Measurements from ENCODE around the gene SYNJ1.

The SYNJ1 gene

DNA sequence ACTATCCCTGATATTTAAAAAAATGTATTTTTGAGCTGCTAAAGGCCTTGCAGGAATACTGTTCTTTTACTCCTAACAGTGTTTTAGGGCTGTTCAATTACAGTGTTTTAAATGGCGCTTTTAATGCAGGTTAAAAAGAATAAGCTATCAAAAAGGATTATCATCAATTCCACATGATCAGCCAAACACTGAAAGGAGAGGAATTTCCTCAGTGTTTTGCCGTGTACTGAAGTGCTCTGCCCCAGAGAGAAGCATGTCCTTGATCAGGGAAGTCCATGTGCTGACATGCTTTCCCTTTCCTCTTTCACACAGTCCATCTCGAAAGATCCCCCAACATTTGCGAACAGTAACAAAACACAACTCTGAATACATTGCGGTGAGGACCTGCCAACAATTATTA lies 119.0 kb downstream of the SYNJ1 start:
- DNase-seq = no peak

DNA sequence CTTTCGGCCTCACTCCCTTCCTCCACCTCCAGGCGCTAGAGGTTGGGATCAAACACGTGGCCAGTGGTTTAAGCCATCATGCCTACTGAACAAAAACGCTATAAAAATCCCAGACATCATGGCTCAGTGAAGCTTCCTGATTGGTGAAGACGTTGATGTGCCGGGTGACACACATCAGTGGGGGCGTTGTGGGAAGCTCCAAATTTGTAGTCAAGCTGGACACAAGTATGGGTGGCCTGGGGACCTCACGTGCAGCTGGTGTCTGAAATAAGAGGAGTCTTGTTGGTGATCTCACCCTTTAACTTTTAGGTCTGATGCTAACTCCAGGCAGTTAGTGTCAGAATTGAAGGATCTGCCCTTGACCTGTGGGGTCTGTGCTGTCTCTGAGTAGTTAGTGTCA lies 122.3 kb downstream of the SYNJ1 start:
- no peak for DNase-seq

GRCh38 chr21:32604464-32604863 lies 123.3 kb downstream of the SYNJ1 start:
- no peak for DNase-seq

DNA sequence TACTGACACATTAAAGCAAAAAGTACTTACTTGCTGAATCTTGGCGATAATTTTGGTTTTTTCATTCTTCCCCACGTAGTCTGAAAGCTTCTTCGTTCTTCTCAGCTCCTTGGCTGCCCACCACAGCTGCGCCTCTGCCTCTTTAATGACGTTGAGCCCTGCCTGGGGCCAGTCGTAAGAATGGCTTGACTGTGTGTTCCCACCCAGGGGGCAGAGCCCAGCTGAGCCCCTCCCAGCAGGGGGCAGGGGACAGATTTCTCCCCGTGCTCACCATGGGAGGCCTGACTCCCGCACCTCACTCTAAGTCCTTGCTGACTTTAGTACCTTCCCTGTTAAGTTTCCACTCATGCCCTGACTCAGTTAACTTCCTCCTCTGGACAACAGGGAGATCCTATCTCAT lies 124.7 kb downstream of the SYNJ1 start:
- DNase-seq = no peak

GRCh38 chr21:32602099-32602498 lies 125.7 kb downstream of the SYNJ1 start:
- DNase-seq = no peak

DNA sequence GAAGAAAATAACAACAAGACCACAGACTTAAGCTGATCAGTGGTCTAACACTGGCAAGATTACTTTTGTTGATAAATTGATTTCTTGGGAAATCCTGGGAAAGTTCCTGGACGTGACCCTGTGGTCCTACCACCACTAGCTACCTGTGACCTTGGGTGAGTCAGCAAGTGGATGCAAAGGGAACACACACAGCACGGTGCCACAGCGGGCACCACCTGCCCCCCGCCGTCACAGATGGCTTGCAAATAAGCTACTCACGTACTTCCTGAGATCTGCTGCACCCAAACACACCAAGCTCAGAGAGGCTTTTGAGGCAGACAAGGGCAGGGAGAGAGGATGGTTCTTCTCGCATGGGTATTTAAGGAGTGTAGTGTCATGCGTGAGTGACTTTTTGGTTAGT lies 128.3 kb downstream of the SYNJ1 start:
- DNase-seq = no peak

DNA sequence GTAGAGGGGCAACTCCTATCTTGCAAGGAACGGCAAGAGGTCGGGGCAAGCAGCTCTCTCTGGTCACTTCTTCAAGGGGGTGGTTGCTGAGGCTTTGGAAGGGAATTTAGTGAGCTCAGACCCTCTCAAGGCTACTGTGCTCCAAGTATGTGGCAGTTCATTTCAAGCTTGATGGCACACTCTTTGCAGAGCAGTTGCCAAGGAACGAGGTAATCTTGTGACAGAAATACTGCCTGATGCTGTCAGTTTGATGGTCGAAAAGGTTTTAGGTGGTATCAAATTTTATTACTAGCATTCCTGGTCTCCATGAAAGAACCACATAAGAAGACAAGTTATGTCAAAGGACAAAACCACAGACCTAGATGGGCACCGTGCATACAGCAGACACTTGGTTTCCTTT lies 128.7 kb downstream of the SYNJ1 start:
- DNase-seq = no peak

GRCh38 chr21:32597205-32597604 lies 130.6 kb downstream of the SYNJ1 start:
- DNase-seq = no peak

- no peak for DNase-seq
Observed at GRCh38 chr21:32595431-32595830, 132.4 kb downstream of the SYNJ1 start.

DNA sequence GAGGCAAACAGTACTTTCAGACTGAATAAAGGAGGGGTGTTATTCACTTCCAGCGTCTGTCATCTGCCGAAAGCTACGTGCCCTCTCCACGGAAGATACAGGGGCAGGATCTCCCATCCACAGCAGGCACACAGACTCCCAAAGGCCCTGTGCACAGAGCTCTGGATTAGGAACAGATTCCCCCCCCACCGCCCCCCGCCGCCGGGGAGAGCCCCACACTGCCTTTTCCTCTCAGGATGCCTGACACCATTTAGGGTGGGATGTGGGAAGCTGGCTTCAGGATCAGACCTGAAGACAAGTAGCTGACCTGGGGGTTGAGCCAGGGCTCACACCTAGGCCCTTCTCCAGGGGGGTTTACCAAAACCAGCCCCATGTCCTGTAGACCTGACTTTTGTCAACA lies 134.1 kb downstream of the SYNJ1 start:
- DNase-seq = no peak

- no peak for DNase-seq
Observed at GRCh38 chr21:32592929-32593502, 134.8 kb downstream of the SYNJ1 start.

- no peak for DNase-seq
Observed at GRCh38 chr21:32590130-32590529, 137.7 kb downstream of the SYNJ1 start.

DNA sequence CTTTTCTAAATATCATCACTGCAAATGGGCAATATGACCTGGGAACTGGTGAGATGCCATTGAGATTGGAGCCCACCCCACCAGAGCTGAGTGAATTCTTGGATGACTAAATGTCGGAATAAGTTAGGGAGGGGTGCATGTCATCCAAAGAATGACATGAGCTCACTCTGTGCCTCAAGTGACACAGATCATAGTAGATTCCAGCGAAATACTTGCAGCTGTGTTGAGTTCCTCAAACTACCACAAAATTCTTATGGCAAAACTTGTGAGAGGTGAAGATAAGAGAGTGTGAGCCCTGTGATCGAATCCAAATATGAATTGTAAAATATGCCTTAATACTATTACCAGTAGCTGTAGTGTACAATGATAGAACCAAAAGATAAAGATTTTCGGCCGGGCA lies 140.2 kb downstream of the SYNJ1 start:
- DNase-seq = no peak

GRCh38 chr21:32587120-32587519 lies 140.7 kb downstream of the SYNJ1 start:
- no peak for DNase-seq

GRCh38 chr21:32585970-32586369 lies 141.8 kb downstream of the SYNJ1 start:
- DNase-seq = no peak

GRCh38 chr21:32585042-32585710 lies 142.6 kb downstream of the SYNJ1 start, which contains the start of gene TCP10L:
Gene TCP10L (minus strand): TSS chr21:32585523. CDS start chr21:32584304, 1,219 bp downstream.
- no peak for DNase-seq

DNA sequence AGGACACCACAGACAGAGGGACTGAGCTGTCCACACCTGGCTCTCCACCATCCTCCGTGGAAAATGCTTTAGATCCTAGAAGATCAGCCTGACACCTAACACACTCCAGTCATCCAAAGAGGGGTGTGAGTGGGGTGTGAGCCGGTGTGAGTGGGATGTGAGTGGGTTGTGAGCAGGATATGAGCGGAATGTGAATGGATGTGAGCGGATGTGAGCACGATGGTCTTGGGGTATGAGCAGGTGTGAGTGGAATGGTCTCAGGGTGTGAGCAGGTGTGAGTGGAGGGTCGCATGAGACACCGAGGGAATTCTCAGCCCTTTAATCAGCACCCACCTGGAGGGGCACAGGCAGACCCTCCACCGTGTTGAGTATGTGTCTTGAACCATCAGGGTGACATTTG lies 143.3 kb downstream of the SYNJ1 start:
- DNase-seq = no peak

DNA sequence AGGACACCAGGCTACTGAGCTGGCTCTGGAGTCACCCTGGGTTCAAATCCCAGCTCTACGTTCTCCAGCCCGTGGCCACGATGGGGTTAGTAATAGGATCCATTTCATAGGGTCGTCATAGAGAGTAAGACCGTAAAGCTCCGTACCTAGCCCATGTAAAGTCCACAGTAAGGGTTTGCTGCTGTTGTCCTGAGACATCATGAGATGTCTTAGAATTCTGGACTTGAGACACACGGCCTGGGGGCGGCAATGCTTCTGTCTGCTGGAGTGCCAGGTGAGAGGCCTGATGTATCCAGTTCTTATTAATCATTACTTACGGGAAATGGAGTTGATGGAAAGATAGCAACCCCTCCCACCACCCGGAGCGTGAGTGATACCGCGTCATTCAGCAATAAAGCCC lies 146.1 kb downstream of the SYNJ1 start:
- DNase-seq = no peak

- DNase-seq = no peak
Observed at GRCh38 chr21:32580949-32581348, 146.9 kb downstream of the SYNJ1 start.
